Hepatocyte (in vitro differentiated cells): Measurements from ENCODE around the gene TUBB3.

Experiments
- EZH2 ChIP-seq: fragments of 200-600 bp; sonication (generic); IDR thresholded peaks from 2 replicates; pipeline ENCODE4 v1.6.1; 2016; ENCODE audit warnings: antibody characterized with exemption, mild to moderate bottlenecking, borderline replicate concordance
- TF ChIP-seq, protein P1 (sequence below): fragments of 200-600 bp; sonication (generic); IDR thresholded peaks from 2 replicates; pipeline ENCODE4 v1.5.1; 2016; ENCODE audit warnings: antibody characterized with exemption, mild to moderate bottlenecking; ENCODE audit not compliant: poor library complexity

DNA sequence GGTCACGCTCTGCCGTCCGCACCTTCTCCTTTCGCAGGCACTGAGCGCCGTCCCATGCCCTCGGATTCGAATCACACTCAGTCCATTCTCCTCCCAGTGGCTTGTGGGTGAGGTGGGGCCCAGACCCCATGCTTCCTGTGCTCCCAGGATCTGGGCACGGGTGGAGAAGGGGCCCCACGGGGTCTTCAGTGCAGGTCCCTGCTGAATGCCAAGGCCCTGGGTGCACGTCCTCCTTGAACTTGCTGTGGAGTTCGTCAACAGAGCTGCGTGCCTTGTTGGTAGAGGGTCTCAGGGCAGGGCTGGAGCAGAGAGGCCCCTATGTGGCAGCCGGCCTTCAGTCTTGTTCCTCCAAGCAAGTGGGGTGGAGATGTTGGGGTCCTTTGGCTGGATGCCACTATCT lies 11.8 kb upstream of the TUBB3 start:
- TF ChIP-seq, protein P1, sequence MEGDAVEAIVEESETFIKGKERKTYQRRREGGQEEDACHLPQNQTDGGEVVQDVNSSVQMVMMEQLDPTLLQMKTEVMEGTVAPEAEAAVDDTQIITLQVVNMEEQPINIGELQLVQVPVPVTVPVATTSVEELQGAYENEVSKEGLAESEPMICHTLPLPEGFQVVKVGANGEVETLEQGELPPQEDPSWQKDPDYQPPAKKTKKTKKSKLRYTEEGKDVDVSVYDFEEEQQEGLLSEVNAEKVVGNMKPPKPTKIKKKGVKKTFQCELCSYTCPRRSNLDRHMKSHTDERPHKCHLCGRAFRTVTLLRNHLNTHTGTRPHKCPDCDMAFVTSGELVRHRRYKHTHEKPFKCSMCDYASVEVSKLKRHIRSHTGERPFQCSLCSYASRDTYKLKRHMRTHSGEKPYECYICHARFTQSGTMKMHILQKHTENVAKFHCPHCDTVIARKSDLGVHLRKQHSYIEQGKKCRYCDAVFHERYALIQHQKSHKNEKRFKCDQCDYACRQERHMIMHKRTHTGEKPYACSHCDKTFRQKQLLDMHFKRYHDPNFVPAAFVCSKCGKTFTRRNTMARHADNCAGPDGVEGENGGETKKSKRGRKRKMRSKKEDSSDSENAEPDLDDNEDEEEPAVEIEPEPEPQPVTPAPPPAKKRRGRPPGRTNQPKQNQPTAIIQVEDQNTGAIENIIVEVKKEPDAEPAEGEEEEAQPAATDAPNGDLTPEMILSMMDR = no peak
- TF ChIP-seq EZH2 = no peak
